HepG2 (cell line): ENCODE results near the gene ZNF318. TPM values are rescaled to one million over a fixed set of nuclear protein-coding genes. Genes with fewer than 3 reads are reported as not detected.
A peak's percentile ranks its signal among the peaks of the same experiment; 100 is the strongest.

ENCODE experiments used
- ATF7-NPFF ChIP-seq: sonication (generic); formaldehyde crosslinking; IDR thresholded peaks from 2 replicates; pipeline ENCODE4 v1.8.1; 2023; ENCODE audit warnings: mild to moderate bottlenecking, low read depth, missing genetic modification reagents, moderate library complexity
- FOXO4 ChIP-seq: sonication (generic); formaldehyde crosslinking; conservative IDR thresholded peaks from 2 replicates; pipeline ENCODE4 v1.8.1; 2023; ENCODE audit warnings: missing genetic modification reagents
- KDM3A ChIP-seq: IDR thresholded peaks from 2 replicates; pipeline ENCODE4 v1.6.1; 2018; ENCODE audit warnings: low read depth, missing compliant biosample characterization
- KIAA2018 ChIP-seq: sonication (generic); formaldehyde crosslinking; IDR thresholded peaks from 2 replicates; pipeline ENCODE4 v1.5.0; 2020; ENCODE audit warnings: mild to moderate bottlenecking, missing genetic modification reagents, borderline replicate concordance
- MXD4 ChIP-seq: IDR thresholded peaks from 2 replicates; pipeline ENCODE4 v1.6.1; 2016; ENCODE audit warnings: mild to moderate bottlenecking, missing biosample characterization, missing genetic modification reagents
- POLR2AphosphoS5 ChIP-seq: IDR thresholded peaks from 2 replicates; pipeline ENCODE4 v1.6.1; 2012; ENCODE audit warnings: low read depth, low read length
- RAD21 ChIP-seq: fragments of 450-650 bp; formaldehyde crosslinking; IDR thresholded peaks from 2 replicates; pipeline ENCODE4 v1.5.0; 2020; ENCODE audit warnings: mild to moderate bottlenecking
- SALL1 ChIP-seq: sonication (generic); formaldehyde crosslinking; IDR thresholded peaks from 2 replicates; pipeline ENCODE4 v1.8.0; 2022; ENCODE audit warnings: mild to moderate bottlenecking, missing genetic modification reagents
- SETDB1 ChIP-seq: sonication (generic); formaldehyde crosslinking; IDR thresholded peaks from 2 replicates; pipeline ENCODE4 v1.5.1; 2020; ENCODE audit warnings: missing genetic modification reagents, mild to moderate bottlenecking, borderline replicate concordance
- TSC22D2 ChIP-seq: sonication (generic); formaldehyde crosslinking; IDR thresholded peaks from 2 replicates; pipeline ENCODE4 v1.5.1; 2020; ENCODE audit warnings: missing genetic modification reagents, mild to moderate bottlenecking, borderline replicate concordance
- ZBTB7A ChIP-seq: sonication (generic); formaldehyde crosslinking; IDR thresholded peaks from 2 replicates; pipeline ENCODE4 v1.8.0; 2022; ENCODE audit warnings: mild to moderate bottlenecking, missing genetic modification reagents
- ZNF326 ChIP-seq: sonication (generic); formaldehyde crosslinking; IDR thresholded peaks from 2 replicates; pipeline ENCODE4 v1.4.0; 2020; ENCODE audit warnings: missing genetic modification reagents, borderline replicate concordance
- ZNF362 ChIP-seq: sonication (generic); formaldehyde crosslinking; IDR thresholded peaks from 2 replicates; pipeline ENCODE4 v1.4.0; 2020; ENCODE audit warnings: missing genetic modification reagents, mild to moderate bottlenecking, borderline replicate concordance
- ZNF468 ChIP-seq: sonication (generic); formaldehyde crosslinking; IDR thresholded peaks from 2 replicates; pipeline ENCODE4 v1.8.0; 2022; ENCODE audit warnings: mild to moderate bottlenecking, moderate library complexity, missing genetic modification reagents
- ZNF503 ChIP-seq: sonication (generic); formaldehyde crosslinking; IDR thresholded peaks from 2 replicates; pipeline ENCODE4 v1.4.0; 2020; ENCODE audit warnings: missing genetic modification reagents
- polyA plus RNA-seq, 8 experiments: library from polyadenylated mRNA; depleted of rRNA in 3 of 8; stranded (reverse) in 7 of 8; unstranded in 1 of 8; fragments of >200 nt; fragmentation: Illumina TruSeq in 4 of 8; extraction: Trizol in 4 of 8; gene quantifications; 2 replicates each; pipeline versions ENCODE4 v1.2.1 to v1.2.3, GENCODE V29; 2011 to 2016; ENCODE audit warnings: low read depth in 4 of 8, missing spikeins in 1 of 8, mixed read lengths in 1 of 8; ENCODE audit not compliant: insufficient read depth in 1 of 8
- total RNA-seq, 5 experiments: library from RNA; depleted of rRNA; stranded (reverse); fragments of >200 nt; fragmentation: Illumina TruSeq; extraction: Trizol; gene quantifications; 2 replicates each; pipeline ENCODE4 v1.2.3, GENCODE V29; 2016; ENCODE audit warnings: low read depth in 1 of 5

Gene ZNF318
- total and polyA plus RNA-seq, 2 of the 13 experiments (the other 11 are each of a cell fraction or from before 2014, with no cell fraction given), result 13.0 to 14.5 TPM

- TF ChIP-seq ZNF503 (0 out of 2 replicates have a peak, but pooled peaks have one; percentile 30), ZNF468 (CRISPR knock-in tag) (peak; percentile 79; the same call in 1 of the 2 replicates), TSC22D2 (CRISPR knock-in tag) (peak; percentile 62; the same call in 1 of the 2 replicates), KDM3A (CRISPR knock-in tag) (peak; percentile 83), KIAA2018 (peak; percentile 78; the same call in 1 of the 2 replicates), RAD21 (peak; percentile 4; the same call in 1 of the 2 replicates), POLR2AphosphoS5 (peak; percentile 73), ZNF326 (CRISPR knock-in tag) (no peak), FOXO4 (CRISPR knock-in tag) (no peak), SETDB1 (no peak), MXD4 (no peak), SALL1 (CRISPR knock-in tag) (peak; percentile 74), ATF7-NPFF (CRISPR knock-in tag) (peak; percentile 74), ZBTB7A (CRISPR knock-in tag) (peak; percentile 57; the same call in 1 of the 2 replicates), ZNF362 (CRISPR knock-in tag) (0 out of 2 replicates have a peak, but pooled peaks have one; percentile 39)
Observed at GRCh38 chr6:43297644-43298564, 71.5 kb downstream of the ZNF318 start, which contains the start of gene SLC22A7 (continued).
